Neural progenitor cell (in vitro differentiated cells): Measurements from ENCODE around the gene ZNF223. TPM values are rescaled to one million over a fixed set of nuclear protein-coding genes. Genes with fewer than 3 reads are reported as not detected.

Source experiments
- DNase-seq: peaks from one replicate; pipeline ENCODE4 v3.0.0-alpha.2; 2016; ENCODE audit warnings: low spot score
- H2AFZ ChIP-seq: fragments of 200-600 bp; sonication (generic); replicated peaks from 2 replicates; pipeline ENCODE4 v1.6.1; 2016; ENCODE audit warnings: antibody characterized with exemption
- H3F3A ChIP-seq: fragments of 200-600 bp; sonication (generic); 2 replicates; pipeline ENCODE4 v1.6.1; 2016; ENCODE audit warnings: antibody characterized with exemption, low read depth
- H3K27ac ChIP-seq: fragments of 200-600 bp; sonication (generic); 2 replicates; pipeline ENCODE4 v1.5.1; 2016; ENCODE audit warnings: mild to moderate bottlenecking
- H3K27me3 ChIP-seq: fragments of 200-600 bp; sonication (generic); 2 replicates; pipeline ENCODE4 v1.6.1; 2016; ENCODE audit warnings: mild to moderate bottlenecking, moderate library complexity
- H3K36me3 ChIP-seq: fragments of 200-600 bp; sonication (generic); 2 replicates; pipeline ENCODE4 v1.5.1; 2016
- H3K4me1 ChIP-seq: fragments of 200-600 bp; sonication (generic); 2 replicates; pipeline ENCODE4 v1.6.1; 2016; ENCODE audit warnings: mixed run types
- H3K4me2 ChIP-seq: fragments of 200-600 bp; sonication (generic); 2 replicates; pipeline ENCODE4 v1.6.1; 2016
- H3K4me3 ChIP-seq: fragments of 200-600 bp; sonication (generic); 2 replicates; pipeline ENCODE4 v1.5.1; 2016
- H3K79me2 ChIP-seq: fragments of 200-600 bp; sonication (generic); 2 replicates; pipeline ENCODE4 v1.6.1; 2016; ENCODE audit warnings: low read depth
- H3K9ac ChIP-seq: fragments of 200-600 bp; sonication (generic); 2 replicates; pipeline ENCODE4 v1.6.1; 2016
- H3K9me3 ChIP-seq: fragments of 200-600 bp; sonication (generic); 2 replicates; pipeline ENCODE4 v1.5.1; 2016; ENCODE audit warnings: low read depth
- H4K20me1 ChIP-seq: fragments of 200-600 bp; sonication (generic); 2 replicates; pipeline ENCODE4 v1.6.1; 2016; ENCODE audit warnings: low read depth
- H3K27ac Mint-ChIP-seq: 3 replicates; pipeline ENCODE4 v1.8.0; 2021; ENCODE audit warnings: mixed read lengths
- H3K27me3 Mint-ChIP-seq: 2 replicates; pipeline ENCODE4 v1.8.0; 2022; ENCODE audit warnings: low read depth, mild to moderate bottlenecking, inconsistent platforms, moderate library complexity, mixed read lengths; ENCODE audit not compliant: insufficient read depth
- H3K36me3 Mint-ChIP-seq: 3 replicates; pipeline ENCODE4 v1.8.0; 2021; ENCODE audit warnings: mixed read lengths
- H3K4me1 Mint-ChIP-seq: 3 replicates; pipeline ENCODE4 v1.8.0; 2021; ENCODE audit warnings: mixed read lengths
- H3K4me3 Mint-ChIP-seq: 3 replicates; pipeline ENCODE4 v1.8.0; 2021; ENCODE audit warnings: mild to moderate bottlenecking, moderate library complexity, mixed read lengths
- H3K9me3 Mint-ChIP-seq: 3 replicates; pipeline ENCODE4 v1.8.0; 2020; ENCODE audit warnings: mixed read lengths
- CTCF ChIP-seq: fragments of 200-600 bp; sonication (generic); IDR thresholded peaks from 2 replicates; pipeline ENCODE4 v1.5.1; 2017; ENCODE audit warnings: antibody characterized with exemption, mild to moderate bottlenecking
- EZH2 ChIP-seq: fragments of 200-600 bp; sonication (generic); IDR thresholded peaks from 2 replicates; pipeline ENCODE4 v1.6.1; 2017; ENCODE audit warnings: antibody characterized with exemption, mild to moderate bottlenecking, moderate library complexity
- EZH2phosphoT487 ChIP-seq: fragments of 200-600 bp; sonication (generic); IDR thresholded peaks from 2 replicates; pipeline ENCODE4 v1.6.1; 2017; ENCODE audit warnings: antibody characterized with exemption
- total RNA-seq: library from RNA; depleted of rRNA; stranded (reverse); fragments of >200 nt; gene quantifications from 2 replicates; pipeline ENCODE4 v1.2.3, GENCODE V29; 2015; ENCODE audit warnings: low replicate concordance

Gene ZNF223
- total RNA-seq, 1 donor from 2014 or later: 21.1 TPM

GRCh38 chr19:44092108-44092507, 40.3 kb downstream of the ZNF223 start:
- TF ChIP-seq EZH2: no peak
- no peak for TF ChIP-seq EZH2phosphoT487
- no peak for TF ChIP-seq CTCF
- H3K27me3 Mint-ChIP-seq: peaks cover 9% of the 10 kb centered on the region
- H3K27me3 ChIP-seq: no peaks in the 10 kb centered on the region
- no peak overlapping the region for H3K4me3 ChIP-seq
- no peaks in the 10 kb centered on the region for H3K36me3 ChIP-seq
- no peak overlapping the region for H3K27ac ChIP-seq
- no peak overlapping the region for H3K27ac Mint-ChIP-seq
- H3K9me3 ChIP-seq: no peaks in the 10 kb centered on the region
- H3F3A ChIP-seq: no peaks in the 10 kb centered on the region
- peaks cover 9% of the 10 kb centered on the region for H3K4me1 ChIP-seq
- no peak overlapping the region for H3K9ac ChIP-seq
- no peak overlapping the region for H2AFZ ChIP-seq
- DNase-seq: no peak
- H3K4me3 Mint-ChIP-seq: no peak overlapping the region
- peaks cover 22% of the 10 kb centered on the region for H3K79me2 ChIP-seq
- no peaks in the 10 kb centered on the region for H3K9me3 Mint-ChIP-seq
- no peaks in the 10 kb centered on the region for H4K20me1 ChIP-seq
- peaks cover 5% of the 10 kb centered on the region for H3K36me3 Mint-ChIP-seq
- no peak overlapping the region for H3K4me2 ChIP-seq
- peaks cover 4% of the 10 kb centered on the region for H3K4me1 Mint-ChIP-seq

- peak; percentile 95 for DNase-seq
- Histone ChIP-seq H3K4me2 (peak within 1 kb of the TSS; percentile 83), H2AFZ (peak within 1 kb of the TSS; percentile 97), H3K36me3 (no peaks in the 10 kb centered on the region), H3K9ac (peak within 1 kb of the TSS; percentile 62), H3K27ac (no peak within 1 kb of the TSS), H4K20me1 (no peaks in the 10 kb centered on the region), H3K4me1 (peaks cover 9% of the 10 kb centered on the region), H3K27me3 (no peaks in the 10 kb centered on the region), H3F3A (no peaks in the 10 kb centered on the region), H3K4me3 (peak within 1 kb of the TSS; percentile 72), H3K79me2 (peaks cover 22% of the 10 kb centered on the region), H3K9me3 (no peaks in the 10 kb centered on the region)
- TF ChIP-seq CTCF (no peak), EZH2 (no peak), EZH2phosphoT487 (no peak)
- peaks cover 8% of the 10 kb centered on the region for H3K27me3 Mint-ChIP-seq
- H3K9me3 Mint-ChIP-seq: no peaks in the 10 kb centered on the region
- peaks cover 9% of the 10 kb centered on the region for H3K36me3 Mint-ChIP-seq
- H3K27ac Mint-ChIP-seq: peak within 1 kb of the TSS; percentile 81
- H3K4me3 Mint-ChIP-seq: peak within 1 kb of the TSS; percentile 98
- H3K4me1 Mint-ChIP-seq: peaks cover 4% of the 10 kb centered on the region
These were observed 42.3 kb downstream of the ZNF223 start, which contains the start of gene ZNF224 for GRCh38 chr19:44093931-44094765. ZNF224 (plus strand) TSS chr19:44094361; CDS start chr19:44097874, 3,513 bp downstream.

GRCh38 chr19:44107751-44108150, 55.9 kb downstream of the ZNF223 start:
- Histone ChIP-seq H3K27ac (no peak overlapping the region), H3K9me3 (peaks cover 36% of the 10 kb centered on the region), H3F3A (peaks cover 17% of the 10 kb centered on the region), H3K9ac (no peak overlapping the region), H4K20me1 (no peaks in the 10 kb centered on the region), H3K27me3 (no peaks in the 10 kb centered on the region), H3K4me1 (no peaks in the 10 kb centered on the region), H3K4me3 (no peak overlapping the region), H2AFZ (no peak overlapping the region), H3K79me2 (peaks cover 10% of the 10 kb centered on the region), H3K4me2 (no peak overlapping the region), H3K36me3 (peaks cover 48% of the 10 kb centered on the region)
- Mint-ChIP-seq H3K9me3 (peaks cover 55% of the 10 kb centered on the region), H3K27ac (no peak overlapping the region), H3K36me3 (peaks cover 63% of the 10 kb centered on the region), H3K4me1 (peaks cover 7% of the 10 kb centered on the region), H3K4me3 (no peak overlapping the region), H3K27me3 (peaks cover 2% of the 10 kb centered on the region)
- no peak for DNase-seq
- TF ChIP-seq EZH2 (no peak), CTCF (no peak), EZH2phosphoT487 (no peak)
